Sigmoid colon (tissue), 4 donors: Measurements from ENCODE around the gene HMCN2.

ENCODE experiments used
- CTCF ChIP-seq, 4 experiments: fragments of 450-650 bp in 3 of 4; fragments of 200-600 bp in 1 of 4; IDR thresholded peaks; one replicate each; pipeline ENCODE4 v1.5.1; 2016 to 2019; ENCODE audit warnings: antibody characterized with exemption in 4 of 4, mild to moderate bottlenecking in 3 of 4, moderate library complexity in 2 of 4
- EP300 ChIP-seq, 4 donors: sonication (generic); formaldehyde crosslinking; IDR thresholded peaks; one replicate each; pipeline ENCODE4 v1.6.1; 2017; ENCODE audit warnings: antibody characterized with exemption in 4 of 4
- POLR2A ChIP-seq, 2 donors: fragments of 450-650 bp; IDR thresholded peaks; one replicate each; pipeline ENCODE4 v1.6.1; 2016; ENCODE audit warnings: antibody characterized with exemption in 2 of 2, mild to moderate bottlenecking in 2 of 2, moderate library complexity in 2 of 2
- POLR2AphosphoS5 ChIP-seq, 4 donors: sonication (generic); formaldehyde crosslinking; IDR thresholded peaks; one replicate each; pipeline ENCODE4 v1.6.1; 2017; ENCODE audit warnings: antibody characterized with exemption in 4 of 4

- TF ChIP-seq CTCF (IDR thresholded peaks at IDR 0.05) (no peak), POLR2A (IDR thresholded peaks at IDR 0.05) (no peak), EP300 (IDR thresholded peaks at IDR 0.05) (no peak), POLR2AphosphoS5 (IDR thresholded peaks at IDR 0.05) (no peak)
Observed at GRCh38 chr9:130345897-130346385, 80.4 kb downstream of the HMCN2 start.
